Liver (tissue), 9 donors: ENCODE measurements around the gene FAM241A. TPM values are rescaled to one million over a fixed set of nuclear protein-coding genes. Genes with fewer than 3 reads are reported as not detected.

Source experiments
- DNase-seq: peaks from one replicate; pipeline ENCODE4 v3.0.0-alpha.2; 2017; ENCODE audit warnings: low spot score
- H3K27ac ChIP-seq, 2 donors: one replicate each; pipeline ENCODE4 v1.7.0; 2013; ENCODE audit warnings: inconsistent platforms in 2 of 2, low read length in 2 of 2, control low read depth in 1 of 2, low read depth in 1 of 2, mild to moderate bottlenecking in 1 of 2
- H3K27me3 ChIP-seq, 4 donors: one replicate each; pipeline versions ENCODE4 v1.6.1 to v1.7.0; 2013; ENCODE audit warnings: low read length in 3 of 4, inconsistent platforms in 1 of 4, mild to moderate bottlenecking in 1 of 4, moderate library complexity in 1 of 4; ENCODE audit not compliant: control insufficient read depth in 4 of 4, insufficient read depth in 4 of 4
- H3K36me3 ChIP-seq, 4 donors: one replicate each; pipeline versions ENCODE4 v1.6.1 to v1.7.0; 2013; ENCODE audit warnings: low read length in 3 of 4, mild to moderate bottlenecking in 3 of 4, low read depth in 1 of 4, moderate library complexity in 1 of 4; ENCODE audit not compliant: control insufficient read depth in 4 of 4, insufficient read depth in 3 of 4
- H3K4me1 ChIP-seq, 4 donors: one replicate each; pipeline versions ENCODE4 v1.6.1 to v1.7.0; 2013; ENCODE audit warnings: low read length in 3 of 4, mild to moderate bottlenecking in 3 of 4, moderate library complexity in 1 of 4; ENCODE audit not compliant: control insufficient read depth in 4 of 4, insufficient read depth in 4 of 4
- H3K4me3 ChIP-seq, 3 donors: one replicate each; pipeline versions ENCODE4 v1.6.1 to v1.7.0; 2013; ENCODE audit warnings: low read length in 3 of 3, control low read depth in 1 of 3, low read depth in 1 of 3, mild to moderate bottlenecking in 1 of 3
- H3K9ac ChIP-seq, 2 donors: one replicate each; pipeline ENCODE4 v1.7.0; 2013; ENCODE audit warnings: low read length in 2 of 2, mild to moderate bottlenecking in 2 of 2, moderate library complexity in 2 of 2, control low read depth in 1 of 2, low read depth in 1 of 2
- H3K9me3 ChIP-seq, 4 donors: one replicate each; pipeline versions ENCODE4 v1.6.1 to v1.7.0; 2013; ENCODE audit warnings: low read length in 3 of 4; ENCODE audit not compliant: control insufficient read depth in 4 of 4
- EGR1 ChIP-seq, 2 donors: IDR thresholded peaks; 2 replicates each; pipeline ENCODE4 v1.6.1; 2016 to 2018; ENCODE audit warnings: antibody characterized with exemption in 2 of 2, low read depth in 2 of 2
- FOXA1 ChIP-seq: IDR thresholded peaks from 2 replicates; pipeline ENCODE4 v1.6.1; 2016; ENCODE audit warnings: antibody characterized with exemption
- FOXA2 ChIP-seq: IDR thresholded peaks from 2 replicates; pipeline ENCODE4 v1.6.1; 2016; ENCODE audit warnings: antibody characterized with exemption
- GABPA ChIP-seq, 2 donors: IDR thresholded peaks in 1 of 2; conservative IDR thresholded peaks in 1 of 2; 2 replicates each; pipeline ENCODE4 v1.6.1; 2016; ENCODE audit warnings: antibody characterized with exemption in 2 of 2, mild to moderate bottlenecking in 1 of 2, moderate library complexity in 1 of 2
- HNF4A ChIP-seq, 2 donors: conservative IDR thresholded peaks; 2 replicates each; pipeline ENCODE4 v1.6.1; 2016; ENCODE audit warnings: antibody characterized with exemption in 2 of 2, mild to moderate bottlenecking in 2 of 2
- WGBS: extraction: QIAGEN DNeasy Blood & Tissue Kit; methylation state at CpG from one replicate; pipeline ENCODE4 v1.1.7; 2013; 5-methylcytosine and 5-hydroxymethylcytosine counted together
- polyA plus RNA-seq, 2 donors: library from polyadenylated mRNA; stranded (reverse) in 1 of 2; unstranded in 1 of 2; fragments of 200-250 nt in 1 of 2; fragments of >200 nt in 1 of 2; fragmentation: Nextera tagmentation in 1 of 2; extraction: Ambion mirVana in 1 of 2; gene quantifications; one replicate each; pipeline versions ENCODE4 v1.2.1 to v1.2.3, GENCODE V29; 2013 to 2015
- total RNA-seq, 2 donors: library from RNA; depleted of rRNA; stranded (reverse); fragments of >200 nt; gene quantifications; one replicate each; pipeline ENCODE4 v1.2.3, GENCODE V29; 2014
- TF ChIP-seq, protein P1 (sequence below): IDR thresholded peaks from 2 replicates; pipeline ENCODE4 v1.6.1; 2016; ENCODE audit warnings: antibody characterized with exemption, mild to moderate bottlenecking
- TF ChIP-seq, protein P2 (sequence below): IDR thresholded peaks from 2 replicates; pipeline ENCODE4 v1.6.1; 2016; ENCODE audit warnings: antibody characterized with exemption
- TF ChIP-seq, protein P3 (sequence below): IDR thresholded peaks from 2 replicates; pipeline ENCODE4 v1.6.1; 2016; ENCODE audit warnings: antibody characterized with exemption
- TF ChIP-seq, protein P4 (sequence below): IDR thresholded peaks from 2 replicates; pipeline ENCODE4 v1.6.1; 2016; ENCODE audit warnings: antibody characterized with exemption
- donor health status: healthy.
- donor health status: healthy.
- donor health status: healthy.
- donor health status: healthy.
- donor health status: healthy.

Gene FAM241A
- total and polyA plus RNA-seq, 4 donors: 1.1 to 2.3 (median 1.7) TPM

DNA sequence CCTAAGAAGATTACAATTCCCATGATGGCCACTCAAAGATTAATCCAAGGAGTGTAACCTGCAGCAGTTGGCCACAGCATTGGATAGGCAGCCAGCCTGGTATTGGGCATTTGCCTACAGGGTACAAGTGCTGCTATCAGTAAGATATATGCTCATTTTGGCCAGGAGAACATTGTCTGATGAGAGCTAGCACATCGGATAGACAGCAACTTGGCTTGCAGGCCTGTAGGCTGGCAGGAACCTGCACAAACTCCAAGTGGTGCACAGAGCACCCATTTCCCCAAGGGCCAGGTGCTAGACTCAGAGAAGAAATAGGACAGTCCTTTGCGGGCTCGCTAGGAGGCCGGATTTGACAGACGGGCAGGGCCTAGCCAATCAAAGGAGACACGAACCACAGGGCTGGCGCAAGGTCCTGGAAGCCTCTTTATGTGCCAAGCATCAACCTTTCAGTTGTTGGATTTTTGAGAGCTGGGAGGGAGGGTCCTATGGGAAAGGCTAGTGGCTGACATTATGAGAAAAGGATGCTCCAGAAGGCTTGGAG lies 74.6 kb downstream of the FAM241A start:
- Histone ChIP-seq H3K27me3 (no peaks in the 10 kb centered on the region), H3K9ac (no peak overlapping the region), H3K36me3 (no peaks in the 10 kb centered on the region), H3K27ac (no peak overlapping the region), H3K9me3 (no peaks in the 10 kb centered on the region), H3K4me3 (no peak overlapping the region), H3K4me1 (no peaks in the 10 kb centered on the region)
- 93% methylated on average over 7 of the region's 7 CpGs for WGBS
- DNase-seq: no peak
- TF ChIP-seq FOXA1: no peak
- TF ChIP-seq, protein P1, sequence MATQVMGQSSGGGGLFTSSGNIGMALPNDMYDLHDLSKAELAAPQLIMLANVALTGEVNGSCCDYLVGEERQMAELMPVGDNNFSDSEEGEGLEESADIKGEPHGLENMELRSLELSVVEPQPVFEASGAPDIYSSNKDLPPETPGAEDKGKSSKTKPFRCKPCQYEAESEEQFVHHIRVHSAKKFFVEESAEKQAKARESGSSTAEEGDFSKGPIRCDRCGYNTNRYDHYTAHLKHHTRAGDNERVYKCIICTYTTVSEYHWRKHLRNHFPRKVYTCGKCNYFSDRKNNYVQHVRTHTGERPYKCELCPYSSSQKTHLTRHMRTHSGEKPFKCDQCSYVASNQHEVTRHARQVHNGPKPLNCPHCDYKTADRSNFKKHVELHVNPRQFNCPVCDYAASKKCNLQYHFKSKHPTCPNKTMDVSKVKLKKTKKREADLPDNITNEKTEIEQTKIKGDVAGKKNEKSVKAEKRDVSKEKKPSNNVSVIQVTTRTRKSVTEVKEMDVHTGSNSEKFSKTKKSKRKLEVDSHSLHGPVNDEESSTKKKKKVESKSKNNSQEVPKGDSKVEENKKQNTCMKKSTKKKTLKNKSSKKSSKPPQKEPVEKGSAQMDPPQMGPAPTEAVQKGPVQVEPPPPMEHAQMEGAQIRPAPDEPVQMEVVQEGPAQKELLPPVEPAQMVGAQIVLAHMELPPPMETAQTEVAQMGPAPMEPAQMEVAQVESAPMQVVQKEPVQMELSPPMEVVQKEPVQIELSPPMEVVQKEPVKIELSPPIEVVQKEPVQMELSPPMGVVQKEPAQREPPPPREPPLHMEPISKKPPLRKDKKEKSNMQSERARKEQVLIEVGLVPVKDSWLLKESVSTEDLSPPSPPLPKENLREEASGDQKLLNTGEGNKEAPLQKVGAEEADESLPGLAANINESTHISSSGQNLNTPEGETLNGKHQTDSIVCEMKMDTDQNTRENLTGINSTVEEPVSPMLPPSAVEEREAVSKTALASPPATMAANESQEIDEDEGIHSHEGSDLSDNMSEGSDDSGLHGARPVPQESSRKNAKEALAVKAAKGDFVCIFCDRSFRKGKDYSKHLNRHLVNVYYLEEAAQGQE: no peak
- TF ChIP-seq, protein P2, sequence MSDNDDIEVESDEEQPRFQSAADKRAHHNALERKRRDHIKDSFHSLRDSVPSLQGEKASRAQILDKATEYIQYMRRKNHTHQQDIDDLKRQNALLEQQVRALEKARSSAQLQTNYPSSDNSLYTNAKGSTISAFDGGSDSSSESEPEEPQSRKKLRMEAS: no peak
- no peak for TF ChIP-seq EGR1 (IDR thresholded peaks at IDR 0.05; ENCODE audit: low read depth in 2 of 2)
- TF ChIP-seq, protein P3, sequence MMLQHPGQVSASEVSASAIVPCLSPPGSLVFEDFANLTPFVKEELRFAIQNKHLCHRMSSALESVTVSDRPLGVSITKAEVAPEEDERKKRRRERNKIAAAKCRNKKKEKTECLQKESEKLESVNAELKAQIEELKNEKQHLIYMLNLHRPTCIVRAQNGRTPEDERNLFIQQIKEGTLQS: no peak
- no peak for TF ChIP-seq GABPA (IDR thresholded peaks at IDR 0.05 in 1 of 2, conservative IDR thresholded peaks at IDR 0.05 in 1 of 2)
- no peak for TF ChIP-seq FOXA2
- TF ChIP-seq HNF4A (conservative IDR thresholded peaks at IDR 0.05): no peak

DNA sequence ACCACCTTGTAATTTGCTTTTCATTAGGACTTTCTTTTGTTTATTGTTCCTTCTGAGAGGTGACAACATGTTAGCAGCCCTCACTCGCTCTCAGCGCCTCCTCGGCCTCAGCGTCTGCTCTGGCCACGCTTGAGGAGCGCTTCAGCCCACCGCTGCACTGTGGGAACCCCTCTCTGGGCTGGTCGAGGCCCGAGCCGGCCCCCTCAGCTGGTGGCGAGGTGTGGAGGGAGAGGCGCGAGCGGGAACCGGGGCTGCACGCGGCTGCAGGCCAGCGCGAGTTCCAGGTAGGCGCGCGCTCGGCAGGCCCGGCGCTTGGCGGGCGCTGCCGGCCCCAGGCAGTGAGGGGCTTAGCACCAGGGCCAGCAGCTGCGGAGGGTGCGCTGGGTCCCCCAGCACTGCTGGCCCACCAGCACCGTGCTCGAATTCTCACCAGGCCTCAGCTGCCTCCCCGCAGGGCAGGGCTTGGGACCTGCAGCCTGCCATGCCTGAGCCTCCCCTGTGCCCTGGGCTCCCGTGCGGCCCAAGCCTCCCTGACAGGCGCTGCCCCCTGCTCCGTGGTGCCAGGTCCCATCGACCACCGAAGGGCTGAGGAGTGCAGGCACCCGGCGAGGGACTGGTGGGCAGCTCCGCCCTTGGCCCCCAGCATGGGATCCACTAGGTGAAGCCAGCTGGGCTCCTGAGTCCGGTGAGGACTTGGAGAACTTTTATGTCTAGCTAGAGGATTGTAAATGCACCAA lies 77.1 kb downstream of the FAM241A start:
- Histone ChIP-seq H3K27me3 (no peaks in the 10 kb centered on the region), H3K27ac (no peak overlapping the region), H3K4me1 (no peaks in the 10 kb centered on the region), H3K36me3 (no peaks in the 10 kb centered on the region), H3K9ac (no peak overlapping the region), H3K9me3 (no peaks in the 10 kb centered on the region), H3K4me3 (no peak overlapping the region)
- no peak for DNase-seq
- TF ChIP-seq, protein P1: no peak
- TF ChIP-seq, protein P4, sequence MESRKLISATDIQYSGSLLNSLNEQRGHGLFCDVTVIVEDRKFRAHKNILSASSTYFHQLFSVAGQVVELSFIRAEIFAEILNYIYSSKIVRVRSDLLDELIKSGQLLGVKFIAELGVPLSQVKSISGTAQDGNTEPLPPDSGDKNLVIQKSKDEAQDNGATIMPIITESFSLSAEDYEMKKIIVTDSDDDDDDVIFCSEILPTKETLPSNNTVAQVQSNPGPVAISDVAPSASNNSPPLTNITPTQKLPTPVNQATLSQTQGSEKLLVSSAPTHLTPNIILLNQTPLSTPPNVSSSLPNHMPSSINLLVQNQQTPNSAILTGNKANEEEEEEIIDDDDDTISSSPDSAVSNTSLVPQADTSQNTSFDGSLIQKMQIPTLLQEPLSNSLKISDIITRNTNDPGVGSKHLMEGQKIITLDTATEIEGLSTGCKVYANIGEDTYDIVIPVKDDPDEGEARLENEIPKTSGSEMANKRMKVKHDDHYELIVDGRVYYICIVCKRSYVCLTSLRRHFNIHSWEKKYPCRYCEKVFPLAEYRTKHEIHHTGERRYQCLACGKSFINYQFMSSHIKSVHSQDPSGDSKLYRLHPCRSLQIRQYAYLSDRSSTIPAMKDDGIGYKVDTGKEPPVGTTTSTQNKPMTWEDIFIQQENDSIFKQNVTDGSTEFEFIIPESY: no peak
- TF ChIP-seq FOXA2 (no peak), GABPA (IDR thresholded peaks at IDR 0.05 in 1 of 2, conservative IDR thresholded peaks at IDR 0.05 in 1 of 2) (no peak)
- WGBS: 97% methylated on average over 43 of the region's 43 CpGs
